Muscle layer of colon (tissue), 2 donors: ENCODE results near the gene TAS1R3.
"Not testable (repeated sequence)": the region's sequence is repeated elsewhere in the genome, so short reads cannot be mapped to it uniquely, and the experiment has no call there.

ENCODE experiments used
- H3K27ac ChIP-seq: one replicate; pipeline ENCODE4 v1.7.0; 2013; ENCODE audit warnings: low read depth, mild to moderate bottlenecking, low read length, moderate library complexity
- H3K27me3 ChIP-seq, 2 donors: one replicate each; pipeline ENCODE4 v1.7.0; 2013; ENCODE audit warnings: low read length in 2 of 2, mild to moderate bottlenecking in 2 of 2; ENCODE audit not compliant: insufficient read depth in 2 of 2, control insufficient read depth in 1 of 2
- H3K36me3 ChIP-seq: one replicate; pipeline ENCODE4 v1.7.0; 2013; ENCODE audit warnings: mild to moderate bottlenecking, low read length; ENCODE audit not compliant: insufficient read depth
- H3K4me1 ChIP-seq: one replicate; pipeline ENCODE4 v1.7.0; 2013; ENCODE audit warnings: mild to moderate bottlenecking, low read length; ENCODE audit not compliant: insufficient read depth
- H3K4me3 ChIP-seq, 2 donors: one replicate each; pipeline ENCODE4 v1.7.0; 2013; ENCODE audit warnings: low read length in 2 of 2, low read depth in 1 of 2, mild to moderate bottlenecking in 1 of 2, moderate library complexity in 1 of 2
- H3K9ac ChIP-seq: one replicate; pipeline ENCODE4 v1.7.0; 2013; ENCODE audit warnings: low read length
- H3K9me3 ChIP-seq: one replicate; pipeline ENCODE4 v1.7.0; 2013; ENCODE audit warnings: mild to moderate bottlenecking, low read length
- donor health status: abdominal sarcoma.
- donor health status: Adenocarcinoma of cecum.

TAS1R3 gene

DNA sequence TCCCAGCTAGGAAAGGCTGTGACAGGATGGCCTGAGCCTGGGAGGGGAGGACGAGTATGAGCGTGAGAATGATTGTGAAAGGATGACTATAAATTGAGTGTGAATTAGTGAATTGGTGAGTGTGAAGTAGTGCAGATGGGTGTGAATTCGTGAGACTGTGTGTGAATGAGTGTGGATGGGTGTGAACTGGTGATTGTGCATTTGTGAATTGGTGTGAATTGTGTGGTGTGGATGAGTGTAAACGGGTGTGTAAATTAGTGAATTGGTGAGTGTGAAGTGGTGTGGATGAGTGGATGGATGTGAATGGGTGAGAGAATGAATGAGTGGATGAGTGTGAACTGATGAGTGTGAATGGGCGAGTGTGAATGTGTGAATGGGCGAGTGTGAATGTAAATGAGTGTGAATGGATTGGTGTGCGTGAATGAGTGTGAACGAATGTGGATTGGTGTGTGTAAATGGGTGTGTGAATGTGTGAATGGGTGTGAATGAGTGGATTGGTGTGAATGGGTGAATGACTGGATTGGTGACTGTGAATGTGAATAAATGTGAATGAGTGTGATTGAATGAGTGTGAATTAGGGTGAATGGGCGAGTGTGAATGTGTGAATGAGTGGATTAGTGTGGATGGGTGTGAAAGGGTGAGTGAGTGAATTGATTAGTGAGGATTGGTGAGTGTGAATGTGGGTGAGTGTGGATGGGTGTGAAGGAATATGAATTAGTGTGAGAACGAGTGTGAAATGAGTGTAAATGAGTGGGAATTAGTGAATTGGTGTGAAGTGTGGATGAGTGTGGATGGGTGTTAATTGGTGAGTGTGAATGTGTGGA, 35.0 kb downstream of the TAS1R3 start:
- no peaks in the 10 kb centered on the region for H3K27me3 ChIP-seq
- H3K4me3 ChIP-seq, result no peak overlapping the region
- H3K9me3 ChIP-seq, result no peaks in the 10 kb centered on the region
- H3K4me1 ChIP-seq, result peaks cover 12% of the 10 kb centered on the region
- H3K9ac ChIP-seq, result no peak overlapping the region
- H3K27ac ChIP-seq, result no peak overlapping the region
- no peaks in the 10 kb centered on the region for H3K36me3 ChIP-seq

DNA sequence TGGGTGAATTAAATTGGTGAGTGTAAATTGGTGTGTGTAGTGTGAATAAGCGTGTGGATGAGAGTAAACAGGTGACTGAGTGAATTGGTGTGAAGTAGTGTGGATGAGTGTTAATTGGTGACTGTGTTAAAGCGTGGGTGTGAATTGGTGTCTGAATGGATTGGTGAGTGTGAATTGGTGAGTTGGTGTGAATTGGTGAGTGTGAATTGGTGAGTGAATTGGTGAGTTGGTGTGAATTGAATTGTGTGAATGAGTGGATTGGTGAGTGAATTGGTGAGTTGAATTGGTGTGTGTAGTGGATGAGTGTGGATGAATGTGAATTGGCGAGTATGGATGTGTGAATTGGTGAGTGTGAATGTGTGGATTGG, 35.6 kb downstream of the TAS1R3 start:
- H3K4me1 ChIP-seq, result peaks cover 10% of the 10 kb centered on the region
- no peaks in the 10 kb centered on the region for H3K36me3 ChIP-seq
- no peaks in the 10 kb centered on the region for H3K9me3 ChIP-seq
- no peaks in the 10 kb centered on the region for H3K27me3 ChIP-seq
- H3K4me3 ChIP-seq, result no peak overlapping the region
- H3K9ac ChIP-seq, result no peak overlapping the region
- H3K27ac ChIP-seq, result no peak overlapping the region

GRCh38 chr1:1367315-1367714, 36.2 kb downstream of the TAS1R3 start:
- Histone ChIP-seq H3K36me3 (no peaks in the 10 kb centered on the region), H3K4me3 (no peak overlapping the region), H3K9me3 (no peaks in the 10 kb centered on the region), H3K27ac (no peak overlapping the region), H3K27me3 (no peaks in the 10 kb centered on the region), H3K9ac (no peak overlapping the region), H3K4me1 (peaks cover 10% of the 10 kb centered on the region)

GRCh38 chr1:1370094-1370493, 39.0 kb downstream of the TAS1R3 start:
- Histone ChIP-seq H3K36me3 (peaks cover 14% of the 10 kb centered on the region), H3K4me1 (peaks cover 19% of the 10 kb centered on the region)
- not testable (repeated sequence) for H3K9me3 ChIP-seq, H3K4me3 ChIP-seq, H3K9ac ChIP-seq, H3K27me3 ChIP-seq, H3K27ac ChIP-seq

- H3K9ac ChIP-seq, result no peak overlapping the region
- no peak overlapping the region for H3K27ac ChIP-seq
- peaks cover 19% of the 10 kb centered on the region for H3K4me1 ChIP-seq
- H3K4me3 ChIP-seq, result no peak overlapping the region
- H3K36me3 ChIP-seq, result peaks cover 14% of the 10 kb centered on the region
- H3K27me3 ChIP-seq, result no peaks in the 10 kb centered on the region
- H3K9me3 ChIP-seq, result no peaks in the 10 kb centered on the region
Measured at GRCh38 chr1:1370771-1371300, 39.8 kb downstream of the TAS1R3 start.

- no peak overlapping the region for H3K4me3 ChIP-seq
Measured at GRCh38 chr1:1371364-1371745, 40.3 kb downstream of the TAS1R3 start.

GRCh38 chr1:1371746-1372711, 40.9 kb downstream of the TAS1R3 start:
- H3K36me3 ChIP-seq, result peaks cover 14% of the 10 kb centered on the region
- H3K27me3 ChIP-seq, result no peaks in the 10 kb centered on the region
- no peak overlapping the region for H3K4me3 ChIP-seq
- peaks cover 23% of the 10 kb centered on the region for H3K4me1 ChIP-seq
- H3K9me3 ChIP-seq, result no peaks in the 10 kb centered on the region
- H3K9ac ChIP-seq, result no peak overlapping the region
- H3K27ac ChIP-seq, result no peak overlapping the region

More at GRCh38 chr1:1371364-1371745, 40.3 kb downstream of the TAS1R3 start:
- Histone ChIP-seq H3K9me3 (no peaks in the 10 kb centered on the region), H3K9ac (no peak overlapping the region), H3K27me3 (no peaks in the 10 kb centered on the region), H3K36me3 (peaks cover 14% of the 10 kb centered on the region), H3K4me1 (peaks cover 23% of the 10 kb centered on the region), H3K27ac (no peak overlapping the region)

GRCh38 chr1:1373051-1373814, 42.2 kb downstream of the TAS1R3 start:
- Histone ChIP-seq H3K27ac (no peak overlapping the region), H3K9me3 (no peaks in the 10 kb centered on the region), H3K4me1 (peaks cover 23% of the 10 kb centered on the region), H3K9ac (no peak overlapping the region), H3K36me3 (peaks cover 14% of the 10 kb centered on the region), H3K4me3 (no peak overlapping the region), H3K27me3 (no peaks in the 10 kb centered on the region)

GRCh38 chr1:1373815-1374588, 42.9 kb downstream of the TAS1R3 start:
- Histone ChIP-seq H3K9me3 (no peaks in the 10 kb centered on the region), H3K4me1 (peaks cover 23% of the 10 kb centered on the region), H3K27me3 (no peaks in the 10 kb centered on the region), H3K4me3 (peak overlapping the region; percentile 71 to 76), H3K36me3 (peaks cover 14% of the 10 kb centered on the region), H3K27ac (no peak overlapping the region), H3K9ac (peak overlapping the region; percentile 53)

GRCh38 chr1:1374589-1374928, 43.5 kb downstream of the TAS1R3 start:
- H3K36me3 ChIP-seq, result peaks cover 14% of the 10 kb centered on the region
- H3K27ac ChIP-seq, result peak overlapping the region; percentile 98
- H3K4me1 ChIP-seq, result peaks cover 23% of the 10 kb centered on the region
- peak overlapping the region; percentile 53 for H3K9ac ChIP-seq
- H3K4me3 ChIP-seq, result peak overlapping the region; percentile 71 to 76
- no peaks in the 10 kb centered on the region for H3K27me3 ChIP-seq
- no peaks in the 10 kb centered on the region for H3K9me3 ChIP-seq
